Type B pancreatic cell (in vitro differentiated cells): ENCODE results near the gene CNTNAP1. TPM values are rescaled to one million over a fixed set of nuclear protein-coding genes. Genes with fewer than 3 reads are reported as not detected.

Experiments
- DNase-seq: peaks from one replicate; pipeline ENCODE4 v3.0.0; 2021; ENCODE audit warnings: mixed read lengths; ENCODE audit not compliant: unreplicated experiment; ENCODE audit errors: extremely low spot score
- H3K27ac Mint-ChIP-seq: 2 replicates; pipeline ENCODE4 v1.8.0; 2021; ENCODE audit warnings: mild to moderate bottlenecking, mixed read lengths
- H3K27me3 Mint-ChIP-seq: 2 replicates; pipeline ENCODE4 v1.8.0; 2021; ENCODE audit warnings: mixed read lengths
- H3K36me3 Mint-ChIP-seq: 2 replicates; pipeline ENCODE4 v1.8.0; 2021; ENCODE audit warnings: mixed read lengths
- H3K4me1 Mint-ChIP-seq: one replicate; pipeline ENCODE4 v1.8.0; 2021; ENCODE audit warnings: mixed read lengths; ENCODE audit not compliant: unreplicated experiment
- H3K4me3 Mint-ChIP-seq: 2 replicates; pipeline ENCODE4 v1.8.0; 2021; ENCODE audit warnings: mild to moderate bottlenecking, mixed read lengths
- H3K9me3 Mint-ChIP-seq: 2 replicates; pipeline ENCODE4 v1.8.0; 2021; ENCODE audit warnings: mixed read lengths
- total RNA-seq: library from RNA; stranded (reverse); gene quantifications from 2 replicates; pipeline ENCODE4 v1.2.1, GENCODE V29; 2021; ENCODE audit warnings: low replicate concordance
- TF ChIP-seq, protein P1 (sequence below): fragments of 200-600 bp; sonication (generic); conservative IDR thresholded peaks from 2 replicates; pipeline ENCODE4 v1.5.0; 2021; ENCODE audit warnings: antibody characterized with exemption, mild to moderate bottlenecking

Gene CNTNAP1
- total RNA-seq, 1 donor from 2014 or later, result 17.8 TPM

- H3K4me3 Mint-ChIP-seq, result peak overlapping the region; percentile 7
Observed at GRCh38 chr17:42669705-42669976, 12.7 kb upstream of the CNTNAP1 start.

DNA sequence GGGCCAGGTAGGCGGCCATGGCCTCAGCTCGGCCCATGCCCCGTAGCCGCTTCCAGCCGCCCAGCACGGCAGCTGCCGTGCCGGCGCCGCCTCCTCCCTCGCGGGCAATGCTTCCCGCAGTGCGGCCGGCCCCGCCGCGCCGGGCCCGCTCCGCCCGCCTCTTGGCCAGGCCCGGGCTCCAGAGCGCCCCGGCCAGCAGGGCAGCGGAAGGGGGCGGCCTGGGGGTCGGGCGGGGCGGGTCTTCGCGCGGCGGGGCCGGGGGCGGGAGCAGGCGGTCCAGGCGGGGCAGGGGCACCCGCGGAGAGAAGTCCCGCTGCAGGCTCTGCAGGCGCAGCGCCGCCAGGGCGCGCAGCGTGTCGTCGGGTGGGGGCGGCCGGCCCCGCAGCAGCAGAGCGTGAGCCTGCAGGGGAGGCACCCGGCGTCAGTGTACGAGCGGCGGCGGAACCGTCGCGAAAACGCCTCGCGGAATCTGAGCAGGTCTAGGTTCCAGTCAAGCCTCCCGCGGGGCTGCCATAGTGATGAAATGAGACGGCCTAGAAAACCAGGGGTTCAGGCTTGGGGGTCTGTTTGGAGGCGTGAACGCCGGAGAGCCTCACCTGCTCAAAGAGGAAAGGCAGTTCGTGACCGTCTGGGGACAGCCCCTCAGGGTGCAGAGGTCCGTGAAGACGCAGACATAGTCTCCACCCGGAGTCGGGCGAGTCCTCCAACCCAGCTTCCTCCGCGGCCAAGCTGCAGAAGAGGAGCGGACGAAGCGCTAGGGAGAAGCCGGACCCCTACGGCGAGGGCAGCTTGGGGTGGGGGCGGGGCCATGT, 12.1 kb upstream of the CNTNAP1 start:
- DNase-seq, result no peak
- H3K27ac Mint-ChIP-seq, result no peak overlapping the region
- peaks cover 20% of the 10 kb centered on the region for H3K36me3 Mint-ChIP-seq
- no peak overlapping the region for H3K4me3 Mint-ChIP-seq
- H3K4me1 Mint-ChIP-seq, result peaks cover 25% of the 10 kb centered on the region
- H3K27me3 Mint-ChIP-seq, result peaks cover 3% of the 10 kb centered on the region
- no peaks in the 10 kb centered on the region for H3K9me3 Mint-ChIP-seq
- TF ChIP-seq, protein P1, sequence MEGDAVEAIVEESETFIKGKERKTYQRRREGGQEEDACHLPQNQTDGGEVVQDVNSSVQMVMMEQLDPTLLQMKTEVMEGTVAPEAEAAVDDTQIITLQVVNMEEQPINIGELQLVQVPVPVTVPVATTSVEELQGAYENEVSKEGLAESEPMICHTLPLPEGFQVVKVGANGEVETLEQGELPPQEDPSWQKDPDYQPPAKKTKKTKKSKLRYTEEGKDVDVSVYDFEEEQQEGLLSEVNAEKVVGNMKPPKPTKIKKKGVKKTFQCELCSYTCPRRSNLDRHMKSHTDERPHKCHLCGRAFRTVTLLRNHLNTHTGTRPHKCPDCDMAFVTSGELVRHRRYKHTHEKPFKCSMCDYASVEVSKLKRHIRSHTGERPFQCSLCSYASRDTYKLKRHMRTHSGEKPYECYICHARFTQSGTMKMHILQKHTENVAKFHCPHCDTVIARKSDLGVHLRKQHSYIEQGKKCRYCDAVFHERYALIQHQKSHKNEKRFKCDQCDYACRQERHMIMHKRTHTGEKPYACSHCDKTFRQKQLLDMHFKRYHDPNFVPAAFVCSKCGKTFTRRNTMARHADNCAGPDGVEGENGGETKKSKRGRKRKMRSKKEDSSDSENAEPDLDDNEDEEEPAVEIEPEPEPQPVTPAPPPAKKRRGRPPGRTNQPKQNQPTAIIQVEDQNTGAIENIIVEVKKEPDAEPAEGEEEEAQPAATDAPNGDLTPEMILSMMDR, result peak; percentile 23

More at GRCh38 chr17:42669705-42669976, 12.7 kb upstream of the CNTNAP1 start:
- Mint-ChIP-seq H3K36me3 (peaks cover 20% of the 10 kb centered on the region), H3K27ac (no peak overlapping the region), H3K4me1 (peaks cover 21% of the 10 kb centered on the region), H3K27me3 (peaks cover 3% of the 10 kb centered on the region), H3K9me3 (no peaks in the 10 kb centered on the region)
- DNase-seq, result no peak
- TF ChIP-seq, protein P1, result no peak

- peaks cover 25% of the 10 kb centered on the region for H3K4me1 Mint-ChIP-seq
- peak overlapping the region; percentile 69 for H3K27ac Mint-ChIP-seq
- H3K36me3 Mint-ChIP-seq, result peaks cover 16% of the 10 kb centered on the region
- TF ChIP-seq, protein P1, result no peak
- H3K4me3 Mint-ChIP-seq, result peak overlapping the region; percentile 73
- DNase-seq, result no peak
- peaks cover 3% of the 10 kb centered on the region for H3K27me3 Mint-ChIP-seq
- no peaks in the 10 kb centered on the region for H3K9me3 Mint-ChIP-seq
Observed at GRCh38 chr17:42670789-42671657, 11.3 kb upstream of the CNTNAP1 start.

GRCh38 chr17:42672038-42672437, 10.3 kb upstream of the CNTNAP1 start:
- Mint-ChIP-seq H3K4me3 (peak overlapping the region; percentile 73), H3K36me3 (peaks cover 13% of the 10 kb centered on the region), H3K9me3 (no peaks in the 10 kb centered on the region), H3K4me1 (peaks cover 25% of the 10 kb centered on the region), H3K27ac (peak overlapping the region; percentile 69), H3K27me3 (peaks cover 3% of the 10 kb centered on the region)
- TF ChIP-seq, protein P1, result no peak
- no peak for DNase-seq

DNA sequence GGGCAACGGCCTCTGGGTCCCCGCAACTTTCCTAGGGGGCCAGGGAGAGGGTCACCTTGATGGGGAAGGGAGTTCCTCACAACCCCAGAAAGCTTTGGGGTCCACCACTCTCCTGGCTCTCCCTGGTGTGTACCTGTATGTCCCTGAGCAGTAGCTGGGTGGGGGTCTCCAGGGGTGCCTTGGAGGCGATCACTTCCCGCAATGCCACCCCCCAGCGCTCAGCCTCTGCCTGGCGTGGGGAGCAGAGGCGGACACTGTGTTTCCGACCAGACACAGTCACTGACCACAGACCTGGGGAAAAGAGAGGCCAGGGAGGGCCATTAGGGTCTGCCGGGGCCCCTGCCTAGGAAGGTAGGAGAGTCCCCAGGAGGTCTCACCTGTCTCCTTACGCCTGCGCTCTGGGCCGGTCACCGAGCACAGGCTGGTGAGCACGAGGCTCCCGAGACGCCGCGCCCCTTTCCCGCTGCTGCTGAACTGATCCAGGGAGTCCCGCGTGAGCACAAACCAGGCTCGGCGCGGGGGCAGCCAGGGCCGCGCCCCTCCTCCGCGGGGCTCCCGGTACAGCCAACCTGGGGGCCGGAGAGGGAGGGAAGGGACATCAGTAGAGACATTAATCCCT, 9.0 kb upstream of the CNTNAP1 start:
- no peak for DNase-seq
- Mint-ChIP-seq H3K4me3 (no peak overlapping the region), H3K36me3 (peaks cover 13% of the 10 kb centered on the region), H3K27me3 (peaks cover 3% of the 10 kb centered on the region), H3K9me3 (no peaks in the 10 kb centered on the region), H3K4me1 (peaks cover 28% of the 10 kb centered on the region), H3K27ac (no peak overlapping the region)
- TF ChIP-seq, protein P1, result no peak
